GM12892 (cell line): ENCODE measurements around the gene ANKRD52.

ENCODE experiments used
- POLR2A ChIP-seq: IDR thresholded peaks from 2 replicates; pipeline ENCODE4 v1.6.1; 2011; ENCODE audit warnings: low read depth, low read length, control low read depth
- POLR2AphosphoS5 ChIP-seq: IDR thresholded peaks from 2 replicates; pipeline ENCODE4 v1.6.1; 2011; ENCODE audit warnings: low read depth, low read length, control low read depth
- TAF1 ChIP-seq: IDR thresholded peaks from 2 replicates; pipeline ENCODE4 v1.6.1; 2011; ENCODE audit warnings: low read depth, mild to moderate bottlenecking, control low read depth, low read length, borderline replicate concordance

DNA sequence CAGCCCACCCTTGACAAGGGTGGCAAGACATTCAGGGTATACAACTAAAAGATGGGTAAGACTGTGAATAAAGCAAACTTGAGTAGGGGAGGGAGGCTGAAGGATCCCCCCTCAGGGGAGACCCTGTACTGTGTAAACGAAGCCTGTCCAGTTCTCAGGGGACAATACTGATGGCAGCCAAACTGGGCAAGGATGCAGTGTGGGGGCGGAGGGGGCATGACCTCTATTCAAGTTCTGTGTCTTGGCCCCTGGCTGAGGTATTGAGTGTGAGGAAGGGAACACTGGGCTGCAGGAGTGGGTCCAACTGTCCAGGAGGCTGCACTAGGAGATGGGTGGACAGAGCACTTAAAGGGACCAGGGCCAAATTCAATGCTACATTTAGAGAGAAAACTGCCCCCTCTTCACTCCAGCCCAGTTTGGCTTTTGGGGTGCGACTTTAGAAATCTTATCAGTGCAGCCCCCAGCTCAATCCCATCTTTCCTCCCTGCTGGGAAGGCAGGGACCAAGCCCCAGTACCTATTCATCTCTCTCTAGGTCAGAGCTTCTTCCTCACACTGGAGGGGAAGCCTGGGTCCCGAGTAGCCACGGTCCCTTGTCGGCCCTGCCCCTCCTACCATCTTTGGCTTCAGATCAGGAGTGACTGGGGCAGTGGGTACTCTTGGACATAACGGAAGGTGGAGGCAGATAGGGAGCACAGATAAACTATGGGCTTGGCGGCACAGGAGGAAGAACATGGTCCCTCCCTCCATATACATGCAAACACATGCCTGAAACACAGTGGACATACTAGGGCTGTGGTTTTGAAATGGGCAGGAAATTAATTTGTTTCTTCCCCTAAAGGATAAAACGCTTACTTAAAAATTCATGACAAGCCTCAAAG lies 16.5 kb downstream of the ANKRD52 start:
- no peak for TF ChIP-seq POLR2A
- TF ChIP-seq POLR2AphosphoS5: no peak
- no peak for TF ChIP-seq TAF1
